K562 (cell line): ENCODE data around the gene DPP3. TPM values are rescaled to one million over a fixed set of nuclear protein-coding genes. Genes with fewer than 3 reads are reported as not detected.

Source experiments
- ARNT ChIP-seq, 2 experiments: fragments of 450-650 bp; IDR thresholded peaks; 2 replicates each; pipeline ENCODE4 v1.6.1; 2016; ENCODE audit warnings: mild to moderate bottlenecking in 1 of 2
- CXXC5 ChIP-seq: fragments of 250-450 bp; sonication (Bioruptor Pico); IDR thresholded peaks from 2 replicates; pipeline ENCODE4 v1.8.0; 2022; ENCODE audit warnings: inconsistent platforms, mild to moderate bottlenecking, moderate library complexity
- ELF4 ChIP-seq: fragments of 450-650 bp; formaldehyde crosslinking; IDR thresholded peaks from 2 replicates; pipeline ENCODE4 v1.4.0; 2022; ENCODE audit warnings: missing genetic modification characterization
- JUN ChIP-seq, 2 experiments: sonication (generic) in 1 of 2; formaldehyde crosslinking in 1 of 2; IDR thresholded peaks; 2 replicates each; pipeline versions ENCODE4 v1.6.1 to v1.8.0; 2012 to 2022; ENCODE audit warnings: borderline replicate concordance in 2 of 2, mild to moderate bottlenecking in 2 of 2, improper control_type of control experiment in 1 of 2, low read depth in 1 of 2, low read length in 1 of 2, missing genetic modification reagents in 1 of 2
- KDM5B ChIP-seq: fragments of 200-600 bp; sonication (generic); IDR thresholded peaks from 2 replicates; pipeline ENCODE4 v1.6.1; 2012; ENCODE audit warnings: low read depth, mild to moderate bottlenecking, moderate library complexity, low read length, control low read depth, inconsistent platforms; ENCODE audit not compliant: insufficient replicate concordance
- MTF1 ChIP-seq: fragments of 250-450 bp; sonication (Bioruptor Pico); IDR thresholded peaks from 2 replicates; pipeline ENCODE4 v1.9.0; 2021; ENCODE audit warnings: moderate library complexity, mild to moderate bottlenecking, inconsistent platforms, borderline replicate concordance
- NFYB ChIP-seq: IDR thresholded peaks from 2 replicates; pipeline ENCODE4 v1.6.1; 2011; ENCODE audit warnings: mild to moderate bottlenecking, moderate library complexity; ENCODE audit not compliant: insufficient read length; ENCODE audit errors: extremely low read depth
- PHF20 ChIP-seq: fragments of 450-650 bp; IDR thresholded peaks from 2 replicates; pipeline ENCODE4 v1.6.1; 2018; ENCODE audit not compliant: partially characterized antibody
- RBBP5 ChIP-seq: fragments of 200-600 bp; sonication (generic); IDR thresholded peaks from 2 replicates; pipeline ENCODE4 v1.6.1; 2012; ENCODE audit warnings: borderline replicate concordance, mild to moderate bottlenecking, low read length, control low read depth, inconsistent platforms; ENCODE audit not compliant: insufficient read depth, poor library complexity, severe bottlenecking
- RCOR1 ChIP-seq, 2 experiments: IDR thresholded peaks; 2 replicates each; pipeline ENCODE4 v1.6.1; 2012; ENCODE audit warnings: low read depth in 2 of 2, low read length in 2 of 2, borderline replicate concordance in 1 of 2, improper control_type of control experiment in 1 of 2
- SMAD3 ChIP-seq: fragments of 450-650 bp; formaldehyde crosslinking; conservative IDR thresholded peaks from 2 replicates; pipeline ENCODE4 v1.4.0; 2020; ENCODE audit warnings: mild to moderate bottlenecking
- SMARCE1 ChIP-seq: fragments of 450-650 bp; IDR thresholded peaks from 2 replicates; pipeline ENCODE4 v1.7.1; 2016; ENCODE audit warnings: mild to moderate bottlenecking
- SRF ChIP-seq, 2 experiments: fragments of 250-450, 450-650 bp in 1 of 2; sonication (Bioruptor Pico) in 1 of 2; sonication (generic) in 1 of 2; formaldehyde crosslinking; IDR thresholded peaks; 2 replicates each; pipeline versions ENCODE4 v1.5.0 to v1.5.1; 2020 to 2022; ENCODE audit warnings: mild to moderate bottlenecking in 1 of 2, missing genetic modification reagents in 1 of 2
- TAF9B ChIP-seq: fragments of 450-650 bp; IDR thresholded peaks from 2 replicates; pipeline ENCODE4 v1.6.1; 2018; ENCODE audit warnings: mild to moderate bottlenecking; ENCODE audit not compliant: partially characterized antibody
- ZFPM2 ChIP-seq: fragments of 250-450 bp; sonication (Bioruptor Pico); IDR thresholded peaks from 2 replicates; pipeline ENCODE4 v1.5.1; 2022; ENCODE audit warnings: mild to moderate bottlenecking
- ZNF12 ChIP-seq: sonication (generic); formaldehyde crosslinking; IDR thresholded peaks from 2 replicates; pipeline ENCODE4 v1.4.0; 2020; ENCODE audit warnings: mild to moderate bottlenecking, missing genetic modification reagents
- ZNF143 ChIP-seq: sonication (generic); formaldehyde crosslinking; IDR thresholded peaks from 2 replicates; pipeline ENCODE4 v1.9.0; 2022; ENCODE audit warnings: mild to moderate bottlenecking, missing genetic modification reagents
- polyA plus RNA-seq, 8 experiments: library from polyadenylated mRNA; depleted of rRNA in 4 of 8; stranded (reverse) in 5 of 8; unstranded in 3 of 8; fragments of >200 nt; fragmentation: Nextera tagmentation in 2 of 8; fragmentation: Illumina TruSeq in 1 of 8; extraction: Ambion mirVana in 2 of 8; extraction: Trizol in 1 of 8; gene quantifications; 2 replicates each; pipeline versions ENCODE4 v1.2.1 to v1.2.3, GENCODE V29; 2011 to 2014; ENCODE audit warnings: inconsistent platforms in 1 of 8, missing spikeins in 1 of 8
- total RNA-seq, 7 experiments: library from RNA; depleted of rRNA in 6 of 7; stranded (reverse); fragments of >200 nt in 6 of 7; fragmentation: Illumina TruSeq in 2 of 7; extraction: Trizol in 2 of 7; gene quantifications; 2 replicates each; pipeline versions ENCODE4 v1.2.1 to v1.2.3, GENCODE V29; 2011 to 2021; ENCODE audit warnings: low replicate concordance in 1 of 7
- TF ChIP-seq, protein P1 (sequence below): fragments of 450-650 bp; formaldehyde crosslinking; IDR thresholded peaks from 2 replicates; pipeline ENCODE4 v1.4.0; 2022; ENCODE audit warnings: missing genetic modification characterization
- TF ChIP-seq, protein P2 (sequence below), 2 experiments: fragments of 200-800 bp in 1 of 2; sonication (Bioruptor generic) in 1 of 2; sonication (generic) in 1 of 2; formaldehyde crosslinking in 1 of 2; IDR thresholded peaks in 1 of 2; conservative IDR thresholded peaks in 1 of 2; 2 replicates each; pipeline versions ENCODE4 v1.5.0 to v1.6.1; 2016 to 2020; ENCODE audit warnings: missing compliant biosample characterization in 1 of 2, missing genetic modification characterization in 1 of 2, missing genetic modification reagents in 1 of 2
- TF ChIP-seq, protein P3 (sequence below), 2 experiments: IDR thresholded peaks; 2 replicates each; pipeline ENCODE4 v1.6.1; 2011; ENCODE audit warnings: borderline replicate concordance in 1 of 2, control low read depth in 1 of 2, low read depth in 1 of 2, low read length in 1 of 2, mild to moderate bottlenecking in 1 of 2, mixed read lengths in 1 of 2, moderate library complexity in 1 of 2; ENCODE audit not compliant: insufficient read depth in 1 of 2, insufficient read length in 1 of 2, poor library complexity in 1 of 2, severe bottlenecking in 1 of 2; ENCODE audit errors: extremely low read depth in 1 of 2
- TF ChIP-seq, protein P4 (sequence below): sonication (generic); formaldehyde crosslinking; IDR thresholded peaks from 2 replicates; pipeline ENCODE4 v1.9.0; 2022; ENCODE audit warnings: mild to moderate bottlenecking, missing genetic modification reagents

Gene DPP3
- total and polyA plus RNA-seq, 9 of the 15 experiments (the other 6 are each of a cell fraction or from before 2014, with no cell fraction given): 3.7 to 69.2 (median 43.3) TPM

DNA sequence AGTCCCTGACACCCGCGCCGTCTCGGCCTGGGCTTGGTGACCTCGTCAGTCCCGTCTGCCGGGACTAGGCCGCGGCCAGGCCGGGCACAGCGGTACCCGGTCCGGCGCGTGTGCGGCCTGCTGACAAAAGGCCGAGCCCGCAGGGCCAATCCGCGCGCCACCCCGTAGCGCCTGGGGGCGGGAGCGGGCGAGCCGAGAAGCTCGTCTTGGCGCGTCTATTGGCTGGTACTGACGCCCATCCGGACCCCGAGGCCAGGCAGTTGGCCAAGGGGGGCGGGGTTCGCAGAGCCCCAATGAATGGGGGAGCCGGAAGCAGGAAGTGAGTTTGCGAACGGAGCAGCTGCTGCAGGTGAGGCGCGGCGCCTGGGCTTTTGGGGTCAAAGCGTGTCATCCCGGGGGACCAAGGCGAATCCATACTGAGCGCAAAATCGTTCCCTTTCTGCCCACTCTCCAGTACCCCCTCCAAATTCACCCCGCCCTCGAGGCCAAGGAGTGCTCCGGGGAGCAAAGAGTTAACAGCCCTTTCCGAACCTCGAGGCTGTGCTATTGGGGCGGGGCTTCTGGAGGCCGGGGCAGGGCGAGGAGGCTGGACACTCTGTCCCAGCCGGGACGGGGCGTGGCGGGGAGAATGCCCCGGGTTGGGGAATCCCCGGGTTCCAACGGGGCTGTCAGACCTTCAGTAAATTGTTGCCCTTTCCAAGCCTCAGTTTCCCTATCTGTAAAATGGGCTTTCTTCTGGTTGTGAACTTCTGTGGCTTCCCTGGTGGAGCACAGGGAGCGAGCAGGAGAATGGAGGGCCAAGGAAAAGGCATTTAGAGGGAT is at the start of gene DPP3 (continued):
- TF ChIP-seq PHF20 (peak; percentile 91), JUN (IDR thresholded peaks at IDR 0.05; ENCODE audit: borderline replicate concordance, low read depth, low read length) (0 out of 2 replicates have a peak, but pooled peaks have one; percentile 7), JUN (CRISPR knock-in tag; IDR thresholded peaks at IDR 0.05; ENCODE audit: borderline replicate concordance) (no peak), SMAD3 (CRISPR knock-in tag) (0 out of 2 replicates have a peak, but pooled peaks have one; percentile 19), ZNF12 (CRISPR knock-in tag) (peak; percentile 50), MTF1 (CRISPR knock-in tag) (no peak), ZFPM2 (CRISPR knock-in tag) (no peak), NFYB (peak; percentile 79), ELF4 (CRISPR knock-in tag) (peak; percentile 87; the same call in 1 of the 2 replicates), ARNT (IDR thresholded peaks at IDR 0.05) (peak in 1 of 2 experiments; percentile 55; a peak in 1 of 4 replicates), TAF9B (peak; percentile 58), ZNF143 (no peak), CXXC5 (CRISPR knock-in tag) (peak; percentile 96), RBBP5 (peak; percentile 56), SMARCE1 (peak; percentile 37; the same call in 1 of the 2 replicates), RCOR1 (IDR thresholded peaks at IDR 0.05; ENCODE audit: borderline replicate concordance in 1 of 2, low read depth in 2 of 2, low read length in 2 of 2) (peak in 1 of 2 experiments; percentile 91; a peak in 3 of 4 replicates), SRF (CRISPR knock-in tag; IDR thresholded peaks at IDR 0.05) (peak in 1 of 2 experiments; percentile 60; a peak in 2 of 4 replicates), KDM5B (peak; percentile 93)
- TF ChIP-seq, protein P1, sequence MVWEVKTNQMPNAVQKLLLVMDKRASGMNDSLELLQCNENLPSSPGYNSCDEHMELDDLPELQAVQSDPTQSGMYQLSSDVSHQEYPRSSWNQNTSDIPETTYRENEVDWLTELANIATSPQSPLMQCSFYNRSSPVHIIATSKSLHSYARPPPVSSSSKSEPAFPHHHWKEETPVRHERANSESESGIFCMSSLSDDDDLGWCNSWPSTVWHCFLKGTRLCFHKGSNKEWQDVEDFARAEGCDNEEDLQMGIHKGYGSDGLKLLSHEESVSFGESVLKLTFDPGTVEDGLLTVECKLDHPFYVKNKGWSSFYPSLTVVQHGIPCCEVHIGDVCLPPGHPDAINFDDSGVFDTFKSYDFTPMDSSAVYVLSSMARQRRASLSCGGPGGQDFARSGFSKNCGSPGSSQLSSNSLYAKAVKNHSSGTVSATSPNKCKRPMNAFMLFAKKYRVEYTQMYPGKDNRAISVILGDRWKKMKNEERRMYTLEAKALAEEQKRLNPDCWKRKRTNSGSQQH (CRISPR knock-in tag): peak; percentile 93
- TF ChIP-seq, protein P2, sequence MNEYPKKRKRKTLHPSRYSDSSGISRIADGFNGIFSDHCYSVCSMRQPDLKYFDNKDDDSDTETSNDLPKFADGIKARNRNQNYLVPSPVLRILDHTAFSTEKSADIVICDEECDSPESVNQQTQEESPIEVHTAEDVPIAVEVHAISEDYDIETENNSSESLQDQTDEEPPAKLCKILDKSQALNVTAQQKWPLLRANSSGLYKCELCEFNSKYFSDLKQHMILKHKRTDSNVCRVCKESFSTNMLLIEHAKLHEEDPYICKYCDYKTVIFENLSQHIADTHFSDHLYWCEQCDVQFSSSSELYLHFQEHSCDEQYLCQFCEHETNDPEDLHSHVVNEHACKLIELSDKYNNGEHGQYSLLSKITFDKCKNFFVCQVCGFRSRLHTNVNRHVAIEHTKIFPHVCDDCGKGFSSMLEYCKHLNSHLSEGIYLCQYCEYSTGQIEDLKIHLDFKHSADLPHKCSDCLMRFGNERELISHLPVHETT (CRISPR knock-in tag; conservative IDR thresholded peaks at IDR 0.05 in 1 of 2, IDR thresholded peaks at IDR 0.05 in 1 of 2): peak in 1 of 2 experiments; percentile 56; a peak in 1 of 4 replicates
- TF ChIP-seq, protein P3, sequence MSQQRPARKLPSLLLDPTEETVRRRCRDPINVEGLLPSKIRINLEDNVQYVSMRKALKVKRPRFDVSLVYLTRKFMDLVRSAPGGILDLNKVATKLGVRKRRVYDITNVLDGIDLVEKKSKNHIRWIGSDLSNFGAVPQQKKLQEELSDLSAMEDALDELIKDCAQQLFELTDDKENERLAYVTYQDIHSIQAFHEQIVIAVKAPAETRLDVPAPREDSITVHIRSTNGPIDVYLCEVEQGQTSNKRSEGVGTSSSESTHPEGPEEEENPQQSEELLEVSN (IDR thresholded peaks at IDR 0.05; ENCODE audit: borderline replicate concordance in 1 of 2, extremely low read depth in 1 of 2, insufficient read depth in 1 of 2, insufficient read length in 1 of 2, low read depth in 1 of 2, low read length in 1 of 2, poor library complexity in 1 of 2, severe bottlenecking in 1 of 2): peak in 1 of 2 experiments; percentile 48
- TF ChIP-seq, protein P4, sequence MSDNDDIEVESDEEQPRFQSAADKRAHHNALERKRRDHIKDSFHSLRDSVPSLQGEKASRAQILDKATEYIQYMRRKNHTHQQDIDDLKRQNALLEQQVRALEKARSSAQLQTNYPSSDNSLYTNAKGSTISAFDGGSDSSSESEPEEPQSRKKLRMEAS (CRISPR knock-in tag): peak; percentile 58
